ENCODE results near the gene EDA.

GRCh38 chrX:70033348-70034051 is 417.6 kb downstream of the EDA start:
- TF ChIP-seq POLR2A (IDR thresholded peaks at IDR 0.05): no peak
- TF ChIP-seq, protein P1, sequence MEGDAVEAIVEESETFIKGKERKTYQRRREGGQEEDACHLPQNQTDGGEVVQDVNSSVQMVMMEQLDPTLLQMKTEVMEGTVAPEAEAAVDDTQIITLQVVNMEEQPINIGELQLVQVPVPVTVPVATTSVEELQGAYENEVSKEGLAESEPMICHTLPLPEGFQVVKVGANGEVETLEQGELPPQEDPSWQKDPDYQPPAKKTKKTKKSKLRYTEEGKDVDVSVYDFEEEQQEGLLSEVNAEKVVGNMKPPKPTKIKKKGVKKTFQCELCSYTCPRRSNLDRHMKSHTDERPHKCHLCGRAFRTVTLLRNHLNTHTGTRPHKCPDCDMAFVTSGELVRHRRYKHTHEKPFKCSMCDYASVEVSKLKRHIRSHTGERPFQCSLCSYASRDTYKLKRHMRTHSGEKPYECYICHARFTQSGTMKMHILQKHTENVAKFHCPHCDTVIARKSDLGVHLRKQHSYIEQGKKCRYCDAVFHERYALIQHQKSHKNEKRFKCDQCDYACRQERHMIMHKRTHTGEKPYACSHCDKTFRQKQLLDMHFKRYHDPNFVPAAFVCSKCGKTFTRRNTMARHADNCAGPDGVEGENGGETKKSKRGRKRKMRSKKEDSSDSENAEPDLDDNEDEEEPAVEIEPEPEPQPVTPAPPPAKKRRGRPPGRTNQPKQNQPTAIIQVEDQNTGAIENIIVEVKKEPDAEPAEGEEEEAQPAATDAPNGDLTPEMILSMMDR (IDR thresholded peaks at IDR 0.05): peak in 1 of 4 experiments; percentile 27
- no peak for TF ChIP-seq EP300 (IDR thresholded peaks at IDR 0.05)
